SK-N-SH (cell line): ENCODE measurements around the gene HSD3B2.

Experiments used
- CHD2 ChIP-seq: fragments of 150-350 bp; IDR thresholded peaks from 2 replicates; pipeline ENCODE4 v1.6.1; 2018; ENCODE audit warnings: low read length; ENCODE audit not compliant: partially characterized antibody
- CTCF ChIP-seq: fragments of 200-600 bp; sonication (generic); IDR thresholded peaks from 2 replicates; pipeline ENCODE4 v1.6.1; 2017; ENCODE audit warnings: antibody characterized with exemption, mild to moderate bottlenecking, moderate library complexity
- MAX ChIP-seq: IDR thresholded peaks from 2 replicates; pipeline ENCODE4 v1.4.0; 2012; ENCODE audit warnings: low read depth
- RAD21 ChIP-seq: IDR thresholded peaks from 2 replicates; pipeline ENCODE4 v1.6.1; 2012; ENCODE audit warnings: mild to moderate bottlenecking, low read length

DNA sequence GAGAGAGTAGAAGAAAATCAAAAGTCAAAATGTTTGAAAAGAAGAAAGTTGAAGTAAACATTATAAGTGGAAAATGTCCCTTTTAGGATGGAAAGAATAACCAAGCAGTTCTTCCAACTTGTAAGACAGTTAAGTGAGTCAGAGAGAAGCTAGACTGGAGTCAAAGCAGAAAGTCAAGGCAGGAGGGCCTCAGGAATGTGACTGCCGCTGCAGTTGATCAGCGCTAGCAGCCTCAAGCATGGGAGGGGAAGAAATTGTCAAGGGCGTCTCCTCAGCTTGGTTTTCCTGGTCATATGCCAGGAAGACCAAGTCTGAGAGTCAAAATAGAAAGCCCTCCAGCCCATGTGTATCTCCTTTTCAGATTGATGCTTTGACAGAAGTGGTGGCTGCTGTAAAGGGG, 23.2 kb upstream of the HSD3B2 start:
- TF ChIP-seq MAX (no peak), CTCF (no peak), RAD21 (no peak), CHD2 (no peak)
